GM23248 (cell line): Measurements from ENCODE around the gene IL1RAPL2.

Experiments
- EZH2 ChIP-seq: fragments of 200-600 bp; sonication (generic); IDR thresholded peaks from 2 replicates; pipeline ENCODE4 v1.6.1; 2018; ENCODE audit warnings: antibody characterized with exemption, mild to moderate bottlenecking; ENCODE audit not compliant: insufficient read depth, poor library complexity, severe bottlenecking
- EZH2phosphoT487 ChIP-seq: fragments of 200-600 bp; sonication (generic); IDR thresholded peaks from 2 replicates; pipeline ENCODE4 v1.6.1; 2018; ENCODE audit warnings: antibody characterized with exemption, moderate library complexity, mild to moderate bottlenecking, low read depth; ENCODE audit not compliant: insufficient read depth

DNA sequence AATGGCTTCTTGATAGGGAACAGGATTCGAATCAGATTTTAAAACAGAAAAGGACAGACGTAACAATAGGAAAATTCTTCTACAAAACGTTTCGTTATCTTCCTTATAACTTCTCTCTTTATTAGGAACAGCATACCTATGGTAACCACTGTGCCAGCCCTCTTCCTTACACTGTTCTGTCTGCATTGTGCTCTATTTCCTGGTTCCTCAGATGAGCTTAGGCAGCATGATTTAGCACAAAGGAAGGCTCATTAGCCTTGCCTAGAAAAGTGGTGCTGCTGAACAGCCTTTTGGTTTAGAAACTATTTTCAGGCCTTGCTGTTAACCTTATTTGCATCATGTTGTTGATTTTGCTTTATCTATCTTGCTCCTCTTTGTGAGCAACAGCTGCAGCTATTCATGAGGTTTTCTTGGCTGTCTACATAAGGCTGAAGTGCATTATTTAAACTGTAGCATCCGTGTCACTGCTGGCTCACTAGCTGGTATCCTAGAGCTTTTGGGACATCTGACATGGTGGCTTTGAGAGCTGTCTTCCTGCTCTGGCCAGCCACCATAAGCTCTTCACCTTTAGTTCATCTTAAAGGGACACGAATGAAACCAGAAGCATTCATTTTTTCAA is 1186.4 kb downstream of the IL1RAPL2 start:
- TF ChIP-seq EZH2 (no peak), EZH2phosphoT487 (no peak)
